ENCODE results near the gene SPTBN1. TPM values are rescaled to one million over a fixed set of nuclear protein-coding genes. Genes with fewer than 3 reads are reported as not detected.

The SPTBN1 gene
- total RNA-seq, 2 donors from 2014 or later: 329 to 332 TPM

DNA sequence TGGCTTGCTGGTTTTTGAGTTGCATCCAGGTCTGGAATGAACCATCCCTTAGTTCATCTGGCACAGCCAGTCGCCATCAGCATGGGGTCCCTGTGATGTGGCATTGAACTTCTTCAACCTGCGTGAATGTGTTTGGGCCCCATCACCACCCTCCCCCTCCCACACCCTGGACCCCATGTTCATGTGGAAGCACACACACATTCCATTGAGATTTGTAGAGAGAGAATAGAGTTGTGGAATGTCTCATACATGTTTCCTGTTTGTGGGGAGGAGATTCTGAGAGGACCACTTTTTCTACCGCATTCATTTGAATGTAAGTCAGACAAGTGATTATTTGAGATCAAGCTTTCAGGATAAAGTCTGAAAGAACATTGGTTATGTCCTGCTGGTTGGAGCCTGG, 149.7 kb downstream of the SPTBN1 start:
- ATAC-seq (no peak), DNase-seq (no peak)
- intact Hi-C loops (cut with DNase I): no loop called here

DNA sequence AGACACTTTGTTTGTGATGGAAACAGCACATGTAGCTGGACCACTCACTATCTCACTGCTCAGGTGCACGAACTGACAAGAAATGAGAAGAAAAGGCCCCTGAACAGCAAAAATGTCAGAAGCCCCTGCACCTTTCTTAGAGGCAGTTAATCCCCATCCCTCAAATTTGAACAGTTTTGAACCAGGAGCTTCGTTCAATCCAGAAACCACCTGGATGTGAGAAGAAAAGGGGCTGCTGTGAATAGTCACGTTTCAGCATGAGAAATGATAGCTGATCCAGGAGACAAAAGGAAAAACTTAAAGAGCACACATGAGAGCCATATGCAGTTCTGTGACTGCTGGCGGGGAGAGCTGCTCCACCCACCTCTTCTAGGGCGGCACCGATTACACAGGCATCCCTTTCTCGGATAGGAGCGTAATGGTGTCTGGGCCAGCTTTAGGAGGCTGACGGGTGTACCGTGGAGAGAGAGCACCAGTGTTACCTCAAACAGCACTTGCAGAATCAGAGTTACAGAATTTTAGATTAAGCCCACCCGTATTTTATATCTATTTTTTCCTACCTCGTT, 150.3 kb downstream of the SPTBN1 start:
- intact Hi-C loops (cut with DNase I): no loop called here
- DNase-seq: no peak
- ATAC-seq: peak in 1 of 2 donors; percentile 69

DNA sequence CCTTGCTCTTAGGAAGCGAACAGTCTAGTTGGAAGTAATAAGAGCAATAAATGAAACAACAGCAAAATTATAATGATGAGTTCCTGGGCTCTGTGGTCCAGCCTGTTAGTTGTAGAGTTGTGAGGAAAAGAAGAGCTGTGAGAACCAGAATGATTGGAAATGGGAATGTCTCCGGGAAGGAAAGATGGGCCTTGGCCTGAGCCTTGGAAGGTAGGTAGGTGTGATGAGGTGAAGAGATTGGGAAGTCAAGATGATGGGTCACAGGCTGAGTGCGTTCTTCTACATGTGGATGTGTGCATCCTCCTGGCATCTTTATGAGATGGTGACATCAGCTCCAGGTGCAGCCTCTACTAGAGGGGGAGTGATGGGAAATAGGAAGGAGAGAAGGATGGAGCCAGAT, 152.1 kb downstream of the SPTBN1 start:
- intact Hi-C loops (cut with DNase I): no loop called here
- no peak for ATAC-seq
- no peak for DNase-seq

DNA sequence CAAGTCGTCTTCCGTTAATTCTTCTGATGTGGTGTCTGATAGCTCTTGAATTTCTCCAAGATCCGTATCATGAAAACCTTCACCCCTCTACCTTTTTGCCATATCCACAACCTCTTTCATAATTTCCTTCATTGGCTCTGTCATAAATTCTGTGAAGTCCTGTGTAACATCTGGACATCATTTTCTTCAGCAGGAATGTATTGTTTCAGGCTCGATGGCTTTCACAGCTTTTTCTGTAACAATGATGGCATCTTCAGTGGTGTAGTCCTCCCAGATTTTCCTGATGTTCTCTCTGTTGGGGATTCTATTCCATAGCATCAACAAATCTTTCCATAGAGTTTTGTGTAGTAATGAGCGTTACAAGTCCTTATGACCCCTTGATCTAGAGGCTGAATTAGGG, 153.1 kb downstream of the SPTBN1 start:
- intact Hi-C loops (cut with DNase I): no loop called here
- ATAC-seq: no peak

DNA sequence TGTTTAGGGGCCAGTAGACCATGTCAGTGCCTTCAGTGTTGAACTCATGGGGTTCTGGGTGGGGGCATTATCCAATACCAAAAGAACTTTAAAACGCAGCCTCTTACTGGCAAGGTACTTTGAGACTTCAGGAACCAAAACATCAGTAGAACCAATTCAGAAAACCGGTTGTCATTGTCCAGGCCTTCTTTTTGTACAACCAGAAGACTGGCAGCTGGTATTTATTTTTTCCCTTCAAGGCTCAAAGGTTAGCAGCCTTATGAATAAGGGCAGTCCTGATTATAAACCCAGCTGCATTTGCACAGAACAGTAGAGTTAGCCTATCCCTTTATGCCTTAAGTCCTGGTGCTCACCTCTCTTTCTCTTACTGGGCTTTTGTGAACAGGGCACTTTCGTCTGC, 153.5 kb downstream of the SPTBN1 start:
- DNase-seq (no peak), ATAC-seq (no peak)
- intact Hi-C loops (cut with DNase I): loop anchor here in 1 of 2 donors (10.0 kb wide), 1 partner anchor 85 kb away; no protein-coding TSS in a partner anchor

More for the DNA sequence above, 153.1 kb downstream of the SPTBN1 start:
- no peak for DNase-seq

DNA sequence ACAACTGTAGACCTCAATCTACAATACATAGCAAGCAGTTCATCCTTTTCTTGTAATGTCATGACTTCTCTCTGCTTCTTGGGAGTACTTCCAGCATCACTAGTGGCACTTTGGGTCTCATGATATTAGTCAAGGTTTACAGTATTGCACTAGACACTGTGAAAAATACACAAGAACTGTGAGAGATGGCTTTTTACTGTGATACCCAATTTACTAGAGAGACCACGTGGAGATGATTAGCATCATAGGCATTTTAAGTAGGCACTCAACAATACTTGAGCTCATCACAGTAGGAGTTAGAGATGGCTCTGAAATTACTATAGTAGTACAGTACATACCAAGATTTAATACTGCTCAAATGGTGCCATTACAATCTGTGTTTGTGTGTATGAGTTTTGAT, 154.6 kb downstream of the SPTBN1 start:
- peak; percentile 25 to 46 for ATAC-seq
- intact Hi-C loops (cut with DNase I): loop anchor here in 1 of 2 donors (10.0 kb wide), 1 partner anchor 86 kb away; no protein-coding TSS in a partner anchor
- DNase-seq: no peak

DNA sequence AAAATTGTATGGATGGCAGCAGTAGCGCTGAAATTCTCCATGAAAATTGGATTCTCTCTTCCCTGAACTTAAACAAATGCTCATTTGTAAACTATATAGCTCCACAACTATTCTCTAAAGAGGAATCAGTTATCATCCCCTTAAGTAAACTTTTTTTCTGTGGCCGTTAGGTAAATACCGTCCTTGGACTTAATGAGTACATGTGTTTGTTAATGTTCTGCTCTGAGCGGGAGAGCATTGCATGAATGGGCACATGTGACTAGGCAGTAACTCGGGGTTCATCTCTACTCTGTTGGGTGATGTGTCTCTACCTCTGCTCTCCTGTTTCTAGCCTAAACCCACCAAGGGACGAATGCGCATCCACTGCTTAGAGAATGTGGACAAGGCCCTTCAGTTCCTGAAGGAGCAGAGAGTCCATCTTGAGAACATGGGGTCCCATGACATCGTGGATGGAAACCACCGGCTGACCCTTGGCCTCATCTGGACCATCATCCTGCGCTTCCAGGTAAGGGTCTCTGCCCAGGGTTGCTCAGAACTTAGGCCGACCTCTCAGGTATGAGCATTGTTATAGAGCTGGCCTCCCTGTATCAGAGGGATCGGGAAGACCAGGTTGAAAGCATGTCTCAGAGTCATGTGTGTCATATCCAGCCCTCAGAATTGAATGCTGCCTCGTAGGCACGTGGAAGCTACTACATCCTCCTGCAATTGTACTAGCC, 155.9 kb downstream of the SPTBN1 start:
- intact Hi-C loops (cut with DNase I): loop anchor here in 1 of 2 donors (10.0 kb wide), 1 partner anchor 87 kb away; no protein-coding TSS in a partner anchor
- ATAC-seq (no peak), DNase-seq (no peak)

DNA sequence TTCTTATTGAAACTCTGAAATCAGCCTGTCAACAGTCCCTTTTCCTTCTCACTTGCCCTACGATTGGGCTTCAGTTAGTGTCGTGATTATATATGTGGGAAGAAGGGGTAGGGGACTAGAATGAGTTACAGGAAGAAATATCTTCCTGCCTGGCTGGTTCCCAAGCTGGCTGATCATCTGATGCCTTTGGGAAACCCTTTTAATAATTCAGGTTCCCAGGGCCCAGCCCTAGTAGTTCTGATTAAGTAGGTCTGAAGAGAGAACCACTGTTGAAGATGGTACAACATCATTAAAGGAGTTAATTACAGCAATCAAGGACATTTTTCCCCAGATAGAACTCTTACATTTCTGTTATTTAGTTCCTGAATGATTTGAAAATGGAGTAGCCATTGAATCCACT, 157.3 kb downstream of the SPTBN1 start:
- ATAC-seq: no peak
- intact Hi-C loops (cut with DNase I): loop anchor here in 1 of 2 donors (10.0 kb wide), 1 partner anchor 89 kb away; no protein-coding TSS in a partner anchor
- DNase-seq: no peak

DNA sequence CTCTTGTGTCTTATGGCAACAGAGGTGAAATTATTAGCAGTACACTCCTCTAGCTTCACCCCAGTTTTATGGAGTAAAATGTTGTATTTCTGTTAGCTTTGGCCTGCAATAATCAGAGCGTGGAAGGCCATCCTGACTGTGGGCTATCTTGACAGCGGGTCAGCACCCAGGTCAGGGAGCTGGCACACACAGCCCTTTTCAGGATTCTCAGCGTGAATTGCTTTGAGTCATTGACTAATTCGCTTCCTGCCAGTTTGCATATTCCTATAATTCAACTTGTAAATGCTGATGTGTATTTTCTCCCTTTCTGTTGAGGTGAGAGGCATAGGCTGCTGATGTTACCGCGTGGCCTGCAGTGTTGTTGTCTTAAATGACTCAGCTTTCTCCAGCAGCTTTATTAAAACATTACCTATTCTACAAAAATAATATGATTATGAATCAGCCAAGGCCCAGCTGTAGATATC, 157.7 kb downstream of the SPTBN1 start:
- DNase-seq: peak; percentile 62
- peak in 1 of 2 donors; percentile 64 for ATAC-seq
- intact Hi-C loops (cut with DNase I): loop anchor here in 1 of 2 donors (10.0 kb wide), 1 partner anchor 89 kb away; no protein-coding TSS in a partner anchor

DNA sequence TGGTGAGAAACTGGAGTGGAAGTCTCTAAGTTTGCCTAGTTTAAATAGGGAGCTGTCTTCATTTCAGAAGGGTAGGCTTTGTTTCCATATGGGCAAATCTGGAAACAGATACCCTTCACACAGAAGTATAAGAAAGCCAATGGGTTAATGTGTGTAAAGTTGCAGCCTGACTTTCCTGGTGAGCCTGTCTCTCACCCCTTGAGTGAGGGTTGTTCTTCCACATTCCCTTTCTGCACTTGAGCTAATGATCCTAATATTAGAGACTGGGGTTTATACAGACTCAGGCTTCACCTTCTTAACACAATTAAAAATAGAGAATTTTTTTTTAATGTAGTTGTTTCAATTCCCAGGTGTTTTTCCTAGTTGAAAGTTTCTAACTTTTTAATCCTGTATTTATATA, 158.7 kb downstream of the SPTBN1 start:
- intact Hi-C loops (cut with DNase I): loop anchor here in 1 of 2 donors (10.0 kb wide), 1 partner anchor 90 kb away; no protein-coding TSS in a partner anchor
- ATAC-seq (no peak), DNase-seq (no peak)

DNA sequence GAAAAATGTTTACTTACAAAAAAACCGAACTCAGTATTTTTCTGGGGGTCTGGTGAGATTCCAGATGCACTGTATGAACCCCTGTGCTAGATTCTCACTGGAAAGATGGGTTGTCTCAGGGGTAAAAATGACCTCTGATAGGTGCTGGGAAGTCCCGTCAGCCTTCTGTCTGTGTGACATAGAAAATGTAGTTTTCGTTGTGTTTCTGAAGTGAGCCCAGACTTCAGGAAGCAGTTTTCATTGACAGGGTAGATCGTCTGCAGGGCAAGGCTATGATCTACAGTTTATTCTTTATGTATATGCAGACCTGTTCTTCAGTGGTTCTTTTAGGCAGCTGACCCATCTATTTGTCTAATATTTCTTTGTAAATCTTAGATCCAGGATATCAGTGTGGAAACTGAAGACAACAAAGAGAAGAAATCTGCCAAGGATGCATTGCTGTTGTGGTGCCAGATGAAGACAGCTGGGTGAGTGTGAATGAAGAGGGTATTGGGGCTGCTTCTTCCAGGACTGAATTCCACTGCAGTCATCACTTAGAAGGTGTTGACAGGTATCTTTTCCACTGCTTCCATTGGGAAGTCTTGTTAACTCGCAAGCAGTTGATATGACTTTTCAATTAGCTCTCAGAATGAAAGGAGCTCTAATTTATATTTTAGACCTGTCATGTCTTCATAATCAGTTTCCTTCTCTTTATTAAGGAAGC, 159.9 kb downstream of the SPTBN1 start:
- intact Hi-C loops (cut with DNase I): loop anchor here in 1 of 2 donors (10.0 kb wide), 1 partner anchor 91 kb away; no protein-coding TSS in a partner anchor
- DNase-seq (no peak), ATAC-seq (peak; percentile 60 to 65)

DNA sequence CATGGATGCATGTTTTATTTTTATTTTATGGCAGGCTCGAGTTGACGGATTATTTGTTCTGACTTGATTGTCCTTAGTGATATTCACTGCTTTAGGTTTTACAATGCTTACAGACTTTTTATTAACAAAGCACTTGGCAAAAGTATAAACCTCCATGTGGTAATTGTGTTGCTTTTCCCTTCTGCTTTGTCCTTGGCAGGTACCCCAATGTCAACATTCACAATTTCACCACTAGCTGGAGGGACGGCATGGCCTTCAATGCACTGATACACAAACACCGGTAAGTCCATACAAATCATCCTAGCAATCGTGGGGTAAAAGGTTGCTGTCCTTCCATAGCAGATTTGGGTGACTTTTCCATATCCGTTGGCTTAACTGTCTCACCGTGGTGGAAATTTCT, 161.3 kb downstream of the SPTBN1 start:
- intact Hi-C loops (cut with DNase I): loop anchor here in 1 of 2 donors (10.0 kb wide), 1 partner anchor 93 kb away; no protein-coding TSS in a partner anchor
- DNase-seq (no peak), ATAC-seq (no peak)

DNA sequence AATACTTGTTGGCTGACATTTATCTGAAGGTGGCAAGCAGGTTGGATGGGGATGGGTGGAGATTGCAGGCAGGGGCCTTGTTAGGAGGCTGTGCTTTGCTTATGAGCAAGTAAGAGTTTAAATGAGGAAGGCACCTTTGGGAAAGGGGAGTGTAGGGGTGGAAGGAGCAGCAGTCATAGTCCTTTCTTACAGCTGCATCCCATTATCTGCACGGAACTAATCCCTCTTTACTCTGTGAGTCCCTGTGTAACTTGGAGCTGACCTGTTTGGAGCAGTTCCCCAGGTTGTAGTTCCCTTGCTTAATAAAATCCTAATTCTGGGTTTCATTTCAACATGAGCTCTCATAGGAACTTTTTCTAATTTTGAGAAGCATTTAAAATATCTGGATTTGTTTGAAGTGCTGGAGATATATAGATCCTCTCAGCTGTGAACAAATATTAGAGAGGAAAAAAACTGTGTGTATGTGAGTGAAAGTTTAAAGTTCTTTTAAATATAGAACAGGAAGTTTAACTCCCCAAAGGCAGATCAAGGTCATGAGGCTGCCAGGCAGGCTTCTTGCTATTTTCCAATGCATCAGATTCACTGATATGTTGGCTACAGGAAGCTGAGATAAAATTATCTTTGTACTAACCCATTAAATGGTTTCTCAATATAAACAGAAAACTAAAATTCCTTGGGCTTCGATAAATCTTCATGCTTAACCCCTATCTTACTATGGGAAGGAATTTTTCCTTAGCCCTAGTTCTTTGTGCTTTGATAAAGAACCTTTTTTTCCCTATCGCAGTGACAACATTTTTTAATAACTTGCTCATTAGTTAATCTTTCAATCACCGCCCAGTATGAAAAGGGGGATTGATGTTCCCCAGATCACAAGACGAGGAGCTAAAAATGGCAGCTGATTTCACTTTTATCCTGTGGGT, 162.8 kb downstream of the SPTBN1 start:
- ATAC-seq: peak in 1 of 2 donors; percentile 20
- intact Hi-C loops (cut with DNase I): loop anchor here in 1 of 2 donors (10.0 kb wide), 1 partner anchor 94 kb away; no protein-coding TSS in a partner anchor

DNA sequence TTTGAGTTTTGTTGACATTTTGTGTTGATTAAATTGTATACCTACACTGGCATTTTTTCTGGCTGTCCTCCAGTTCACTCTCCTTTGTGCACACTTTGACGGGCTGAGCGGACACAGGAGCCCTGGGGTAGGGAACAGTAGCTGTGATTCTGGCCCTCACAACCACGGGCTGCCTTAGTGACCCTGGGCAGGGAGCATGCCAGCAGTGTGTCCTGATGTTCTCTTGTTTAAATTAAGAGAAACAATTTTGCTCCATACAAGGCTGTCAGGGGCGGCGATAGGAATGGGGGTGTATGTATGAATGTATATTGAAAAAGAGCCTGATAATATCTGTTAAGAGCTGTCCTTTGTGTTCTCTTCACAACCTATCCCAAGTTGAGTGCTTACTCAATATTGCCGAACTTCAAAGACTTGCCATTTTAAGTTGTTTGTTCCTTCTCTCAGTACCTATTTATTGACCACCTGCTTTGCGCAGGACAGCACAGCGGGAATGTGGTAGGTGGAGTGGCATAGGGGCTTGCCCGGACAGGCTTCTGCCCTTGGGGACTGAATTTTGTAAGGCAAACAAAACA, 163.6 kb downstream of the SPTBN1 start:
- ATAC-seq (no peak), DNase-seq (no peak)
- intact Hi-C loops (cut with DNase I): loop anchor here in 1 of 2 donors (10.0 kb wide), 1 partner anchor 95 kb away; no protein-coding TSS in a partner anchor

More for the DNA sequence above, 162.8 kb downstream of the SPTBN1 start:
- DNase-seq: no peak

DNA sequence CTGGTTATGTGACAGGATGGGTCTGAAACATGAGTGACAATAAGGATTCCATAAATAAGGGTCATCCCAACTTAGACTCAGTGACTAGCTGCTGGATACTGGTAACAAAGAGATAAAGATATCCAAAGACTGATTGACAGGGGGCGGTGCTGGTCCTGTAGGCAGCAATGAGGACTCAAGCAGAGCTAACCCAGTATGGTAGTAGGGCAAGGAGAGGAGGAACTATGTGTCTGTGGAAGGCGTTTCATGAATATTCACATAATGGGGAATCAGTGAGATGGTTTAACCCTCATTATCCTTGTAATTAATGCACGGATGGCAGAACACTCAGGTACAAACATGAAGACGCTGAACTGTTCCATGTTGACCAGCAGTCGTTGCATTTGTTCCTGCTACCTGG, 164.8 kb downstream of the SPTBN1 start:
- ATAC-seq: no peak
- intact Hi-C loops (cut with DNase I): no loop called here
- no peak for DNase-seq

DNA sequence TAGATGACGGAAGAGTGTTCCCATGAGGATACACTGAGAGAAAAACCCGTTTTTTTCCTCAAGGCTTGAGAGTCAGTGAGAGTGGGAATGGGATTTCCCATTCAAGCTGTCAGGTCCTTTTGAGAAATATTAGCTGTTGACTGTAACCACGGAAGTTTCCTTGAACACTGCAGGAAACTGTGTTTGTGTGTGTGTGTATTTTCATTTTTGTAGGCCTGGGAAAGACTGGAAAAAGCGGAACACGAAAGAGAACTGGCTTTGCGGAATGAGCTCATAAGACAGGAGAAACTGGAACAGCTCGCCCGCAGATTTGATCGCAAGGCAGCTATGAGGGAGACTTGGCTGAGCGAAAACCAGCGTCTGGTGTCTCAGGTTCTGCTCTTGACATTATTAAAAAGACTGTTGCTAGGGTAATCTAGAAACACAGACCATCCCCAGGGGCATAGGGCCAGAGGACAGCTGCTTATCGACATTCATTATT, 168.5 kb downstream of the SPTBN1 start:
- intact Hi-C loops (cut with DNase I): no loop called here

DNA sequence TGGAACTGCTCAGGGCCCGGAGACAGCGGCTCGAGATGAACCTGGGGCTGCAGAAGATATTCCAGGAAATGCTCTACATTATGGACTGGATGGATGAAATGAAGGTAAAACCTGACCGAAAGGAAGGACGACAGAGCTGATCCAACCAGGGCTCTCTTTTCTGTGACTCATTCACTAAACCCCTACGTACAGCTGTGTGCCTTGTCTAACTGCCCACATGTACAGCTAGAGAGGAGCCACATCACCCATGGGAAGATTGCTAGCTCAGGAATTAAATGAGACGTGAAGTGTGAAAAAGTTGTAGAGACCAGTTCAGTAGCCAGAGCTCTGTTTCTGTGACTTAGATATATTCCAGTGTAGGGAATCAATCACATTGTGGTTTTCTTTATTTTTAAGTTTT, 170.0 kb downstream of the SPTBN1 start:
- DNase-seq (no peak), ATAC-seq (peak in 1 of 2 donors; percentile 23)
- intact Hi-C loops (cut with DNase I): no loop called here

More for the DNA sequence above, 168.5 kb downstream of the SPTBN1 start:
- ATAC-seq (peak in 1 of 2 donors; percentile 54), DNase-seq (peak; percentile 32)

DNA sequence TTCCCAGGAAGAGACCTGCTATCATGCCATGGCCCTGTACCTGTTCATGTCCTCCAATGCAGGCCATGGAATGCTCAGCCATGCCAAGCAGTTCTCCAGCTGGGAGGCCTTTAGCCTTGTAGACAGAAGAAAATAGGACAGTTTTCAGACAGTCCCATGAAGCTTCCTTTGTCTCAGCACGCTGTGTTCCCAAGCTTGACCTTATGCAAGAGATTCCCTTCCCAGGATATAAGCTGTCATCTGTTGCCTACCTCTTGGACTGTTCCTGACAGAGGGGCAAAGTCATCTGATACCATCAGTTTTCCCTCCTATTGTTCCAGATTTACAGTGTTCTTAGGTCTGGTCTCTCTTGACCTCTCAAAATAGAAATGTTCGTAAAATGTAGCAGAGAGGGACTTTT, 170.8 kb downstream of the SPTBN1 start:
- no peak for ATAC-seq

More for the DNA sequence above, 170.8 kb downstream of the SPTBN1 start:
- intact Hi-C loops (cut with DNase I): no loop called here
- DNase-seq: no peak
